Endothelial cell of umbilical vein (primary cell): Measurements from ENCODE around the gene ARHGAP21.

ENCODE experiments used
- POLR2A ChIP-seq: IDR thresholded peaks from 2 replicates; pipeline ENCODE4 v1.6.1; 2012; ENCODE audit warnings: low read depth, mild to moderate bottlenecking, control low read depth, low read length
- TF ChIP-seq, protein P1 (sequence below): IDR thresholded peaks from 2 replicates; pipeline ENCODE4 v1.6.1; 2011; ENCODE audit not compliant: insufficient read depth, insufficient read length

DNA sequence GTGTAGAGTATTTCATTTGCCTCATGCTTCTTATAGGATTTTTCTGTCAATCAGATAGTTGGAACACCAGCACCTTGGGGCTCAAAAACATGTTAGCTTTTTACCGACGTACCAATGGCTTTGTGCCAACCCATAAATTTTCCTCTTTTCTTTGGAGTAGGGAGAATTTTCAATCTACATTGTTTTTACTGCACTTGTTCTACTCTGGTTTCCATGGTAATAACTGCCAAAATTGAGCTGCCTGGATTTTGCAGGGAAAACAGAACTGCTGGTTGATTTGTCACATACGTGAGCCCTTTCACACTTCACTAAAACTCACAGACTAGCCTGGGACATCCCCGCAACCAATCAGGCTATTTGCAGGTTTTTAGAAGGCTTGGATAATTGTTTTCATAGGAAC is 189.7 kb downstream of the ARHGAP21 start:
- TF ChIP-seq POLR2A: no peak
- TF ChIP-seq, protein P1, sequence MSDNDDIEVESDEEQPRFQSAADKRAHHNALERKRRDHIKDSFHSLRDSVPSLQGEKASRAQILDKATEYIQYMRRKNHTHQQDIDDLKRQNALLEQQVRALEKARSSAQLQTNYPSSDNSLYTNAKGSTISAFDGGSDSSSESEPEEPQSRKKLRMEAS: no peak
